ENCODE data around the gene HS3ST4. TPM values are rescaled to one million over a fixed set of nuclear protein-coding genes. Genes with fewer than 3 reads are reported as not detected.
"Not testable (repeated sequence)": the region's sequence is repeated elsewhere in the genome, so short reads cannot be mapped to it uniquely, and the experiment has no call there.

Gene HS3ST4
- total and polyA plus RNA-seq, 2 of the 8 experiments (the other 6 are each of a cell fraction or from before 2014, with no cell fraction given), result 1.9 to 3.3 TPM

GRCh38 chr16:26091511-26091910 lies 399.8 kb downstream of the HS3ST4 start:
- Histone ChIP-seq H2AFZ (ENCODE audit: low read length) (no peak overlapping the region), H2AK5ac (ENCODE audit: low read depth, low read length) (no peak overlapping the region), H3K4me2 (ENCODE audit: insufficient read depth in 1 of 2, low read depth in 2 of 2, low read length in 2 of 2) (no peak overlapping the region), H2BK5ac (ENCODE audit: low read depth, low read length) (no peak overlapping the region), H3K9ac (replicated peaks in 1 of 4; ENCODE audit: extremely low read depth in 1 of 4, low read depth in 3 of 4, low read length in 3 of 4) (no peak overlapping the region), H2BK15ac (ENCODE audit: low read length) (no peak overlapping the region), H3K18ac (ENCODE audit: extremely low read depth, low read length) (no peak overlapping the region), H3K4ac (replicated peaks; ENCODE audit: insufficient read length, low read depth, low read length) (no peak overlapping the region), H3K23ac (ENCODE audit: insufficient read length) (no peak overlapping the region), H3K79me2 (ENCODE audit: control insufficient read depth in 1 of 2, insufficient read depth in 2 of 2, low read length in 2 of 2) (no peaks in the 10 kb centered on the region), H2BK120ac (replicated peaks; ENCODE audit: low read depth, low read length) (no peak overlapping the region), H3K4me1 (replicated peaks in 1 of 4; ENCODE audit: control insufficient read depth in 3 of 4, insufficient read depth in 4 of 4, low read length in 3 of 4) (no peaks in the 10 kb centered on the region), H3K79me1 (ENCODE audit: low read depth, low read length) (no peaks in the 10 kb centered on the region), H3K27me3 (replicated peaks in 1 of 4; ENCODE audit: control insufficient read depth in 3 of 4, extremely low read depth in 1 of 4, insufficient read depth in 3 of 4, low read length in 3 of 4) (no peaks in the 10 kb centered on the region), H3K4me3 (ENCODE audit: extremely low read depth in 1 of 4, insufficient read depth in 2 of 4, low read depth in 3 of 4, low read length in 4 of 4) (no peak overlapping the region), H4K8ac (ENCODE audit: extremely low read depth, insufficient read depth, low read length) (no peak overlapping the region), H4K91ac (replicated peaks; ENCODE audit: insufficient read length, low read length) (no peak overlapping the region), H4K5ac (ENCODE audit: insufficient read length, low read depth, low read length) (no peak overlapping the region), H3K14ac (ENCODE audit: insufficient read length) (no peak overlapping the region), H3K27ac (ENCODE audit: low read depth, low read length) (no peak overlapping the region), H3K56ac (replicated peaks; ENCODE audit: insufficient read length, low read depth, low read length) (no peak overlapping the region), H3K9me3 (ENCODE audit: insufficient read depth in 2 of 2, low read depth in 1 of 2, low read length in 1 of 2) (peaks cover 0 to 5% of the 10 kb centered on the region in 2 experiments; a peak in 1 of 4 replicates), H3K36me3 (ENCODE audit: control insufficient read depth in 2 of 4, insufficient read depth in 4 of 4, low read length in 3 of 4) (no peaks in the 10 kb centered on the region), H4K20me1 (replicated peaks in 1 of 2; ENCODE audit: control insufficient read depth in 1 of 2, insufficient read depth in 2 of 2, low read length in 2 of 2) (no peaks in the 10 kb centered on the region), H2BK20ac (ENCODE audit: low read length) (no peak overlapping the region), H2BK12ac (ENCODE audit: low read depth, low read length) (no peak overlapping the region), H3K23me2 (ENCODE audit: low read depth, low read length) (no peaks in the 10 kb centered on the region; the same call in 1 of the 2 replicates)
- CTCF ChIA-PET (ENCODE audit: partially characterized antibody), result interaction anchor here (0.6 kb wide), 1 partner anchor 27 kb away, joined by 3 read pairs; no protein-coding TSS in a partner anchor
- POLR2A ChIA-PET (ENCODE audit: partially characterized antibody), result no interaction called here
- WGBS, 2 experiments (ENCODE audit: extremely low coverage in 1 of 2, insufficient coverage in 1 of 2, insufficient read length in 1 of 2, insufficient replicate concordance in 2 of 2, low coverage in 1 of 2, low lambda C conversion rate in 2 of 2, missing lambda C conversion rate in 1 of 2), result 76% methylated on average over 1 of the region's 1 CpG; no CpG with 5 or more reads in 1 of the 2 experiments
- FAIRE-seq, result no peak
- TF ChIP-seq SP4 (IDR thresholded peaks at IDR 0.05; ENCODE audit: low read length) (no peak), TAF1 (IDR thresholded peaks at IDR 0.05; ENCODE audit: low read depth, low read length) (no peak), BACH1 (IDR thresholded peaks at IDR 0.05; ENCODE audit: low read length) (no peak)
- DNase-seq (ENCODE audit: low read depth in 1 of 2, low spot score in 2 of 2), result no peak

DNA sequence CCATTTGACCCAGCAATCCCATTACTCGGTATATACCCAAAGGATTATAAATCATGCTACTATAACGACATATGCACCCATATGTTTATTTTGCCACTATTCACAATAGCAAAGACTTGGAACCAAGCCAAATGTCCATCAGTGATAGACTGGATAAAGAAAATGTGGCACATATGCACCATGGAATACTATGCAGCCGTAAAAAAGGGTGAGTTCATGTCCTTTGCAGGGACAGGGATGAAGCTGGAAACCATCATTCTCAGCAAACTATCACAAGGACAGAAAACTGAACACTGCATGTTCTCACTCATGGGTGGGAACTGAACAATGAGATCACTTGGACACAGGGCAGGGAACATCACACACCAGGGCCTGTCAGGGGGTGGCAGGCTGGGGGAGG lies 406.4 kb downstream of the HS3ST4 start:
- CTCF ChIA-PET (ENCODE audit: partially characterized antibody); POLR2A ChIA-PET (ENCODE audit: partially characterized antibody); FAIRE-seq: not testable (repeated sequence)

More for the DNA sequence above, 406.4 kb downstream of the HS3ST4 start:
- H3K4me1 ChIP-seq (replicated peaks in 1 of 4; ENCODE audit: control insufficient read depth in 3 of 4, insufficient read depth in 4 of 4, low read length in 3 of 4); H3K36me3 ChIP-seq (ENCODE audit: control insufficient read depth in 2 of 4, insufficient read depth in 4 of 4, low read length in 3 of 4); H2BK20ac ChIP-seq (ENCODE audit: low read length); H3K79me1 ChIP-seq (ENCODE audit: low read depth, low read length); H3K9ac ChIP-seq (replicated peaks in 1 of 4; ENCODE audit: extremely low read depth in 1 of 4, low read depth in 3 of 4, low read length in 3 of 4); H3K23ac ChIP-seq (ENCODE audit: insufficient read length); H3K79me2 ChIP-seq (ENCODE audit: control insufficient read depth in 1 of 2, insufficient read depth in 2 of 2, low read length in 2 of 2); H3K18ac ChIP-seq (ENCODE audit: extremely low read depth, low read length); H2BK120ac ChIP-seq (replicated peaks; ENCODE audit: low read depth, low read length); H4K5ac ChIP-seq (ENCODE audit: insufficient read length, low read depth, low read length); H2AFZ ChIP-seq (ENCODE audit: low read length); H3K27me3 ChIP-seq (replicated peaks in 1 of 4; ENCODE audit: control insufficient read depth in 3 of 4, extremely low read depth in 1 of 4, insufficient read depth in 3 of 4, low read length in 3 of 4); H4K20me1 ChIP-seq (replicated peaks in 1 of 2; ENCODE audit: control insufficient read depth in 1 of 2, insufficient read depth in 2 of 2, low read length in 2 of 2); H2BK15ac ChIP-seq (ENCODE audit: low read length); H4K8ac ChIP-seq (ENCODE audit: extremely low read depth, insufficient read depth, low read length); H3K23me2 ChIP-seq (ENCODE audit: low read depth, low read length); H3K9me3 ChIP-seq (ENCODE audit: insufficient read depth in 2 of 2, low read depth in 1 of 2, low read length in 1 of 2); H3K27ac ChIP-seq (ENCODE audit: low read depth, low read length); H3K56ac ChIP-seq (replicated peaks; ENCODE audit: insufficient read length, low read depth, low read length); DNase-seq (ENCODE audit: low read depth in 1 of 2, low spot score in 2 of 2); H2BK5ac ChIP-seq (ENCODE audit: low read depth, low read length); H3K4me2 ChIP-seq (ENCODE audit: insufficient read depth in 1 of 2, low read depth in 2 of 2, low read length in 2 of 2); H3K14ac ChIP-seq (ENCODE audit: insufficient read length); H2BK12ac ChIP-seq (ENCODE audit: low read depth, low read length); H2AK5ac ChIP-seq (ENCODE audit: low read depth, low read length); H3K4me3 ChIP-seq (ENCODE audit: extremely low read depth in 1 of 4, insufficient read depth in 2 of 4, low read depth in 3 of 4, low read length in 4 of 4); H4K91ac ChIP-seq (replicated peaks; ENCODE audit: insufficient read length, low read length); H3K4ac ChIP-seq (replicated peaks; ENCODE audit: insufficient read length, low read depth, low read length): not testable (repeated sequence)
- 94% methylated on average over 2 of the region's 3 CpGs; no CpG with 5 or more reads in 1 of the 2 experiments for WGBS, 2 experiments (ENCODE audit: extremely low coverage in 1 of 2, insufficient coverage in 1 of 2, insufficient read length in 1 of 2, insufficient replicate concordance in 2 of 2, low coverage in 1 of 2, low lambda C conversion rate in 2 of 2, missing lambda C conversion rate in 1 of 2)
